Measurements from ENCODE around the gene FBXW9. TPM values are rescaled to one million over a fixed set of nuclear protein-coding genes. Genes with fewer than 3 reads are reported as not detected.
"Not testable (repeated sequence)": the region's sequence is repeated elsewhere in the genome, so short reads cannot be mapped to it uniquely, and the experiment has no call there.

The FBXW9 gene
- polyA plus RNA-seq, 1 donor from 2014 or later = 16.2 TPM

- H3K9me3 ChIP-seq (ENCODE audit: low read length) = no peaks in the 10 kb centered on the region
These were observed 30.5 kb upstream of the FBXW9 start for GRCh38 chr19:12726988-12727316.

GRCh38 chr19:12725612-12726011 is 29.2 kb upstream of the FBXW9 start:
- not testable (repeated sequence) for H3K4me3 ChIP-seq (ENCODE audit: low read length); H3K9me3 ChIP-seq (ENCODE audit: low read length); H3K27me3 ChIP-seq (ENCODE audit: insufficient read depth, low read depth, low read length); H3K27ac ChIP-seq (ENCODE audit: low read length); H3K4me2 ChIP-seq (ENCODE audit: low read length); H3K9me2 ChIP-seq (ENCODE audit: insufficient read depth, low read length); H3K9ac ChIP-seq (ENCODE audit: low read length); H2AFZ ChIP-seq (ENCODE audit: low read depth, low read length); H3F3A ChIP-seq (ENCODE audit: insufficient read depth, low read length, poor library complexity, severe bottlenecking); H4K20me1 ChIP-seq (ENCODE audit: insufficient read depth); H3K36me3 ChIP-seq (ENCODE audit: insufficient read depth, low read length)
- H3K79me2 ChIP-seq (replicated peaks; ENCODE audit: insufficient read depth, low read length) = peaks cover 11% of the 10 kb centered on the region

More at GRCh38 chr19:12726988-12727316, 30.5 kb upstream of the FBXW9 start:
- Histone ChIP-seq H3K4me3 (ENCODE audit: low read length) (no peak overlapping the region), H3F3A (ENCODE audit: insufficient read depth, low read length, poor library complexity, severe bottlenecking) (peaks cover 5% of the 10 kb centered on the region), H3K27me3 (ENCODE audit: insufficient read depth, low read depth, low read length) (no peaks in the 10 kb centered on the region), H3K27ac (ENCODE audit: low read length) (no peak overlapping the region), H3K9me2 (ENCODE audit: insufficient read depth, low read length) (no peaks in the 10 kb centered on the region), H2AFZ (ENCODE audit: low read depth, low read length) (no peak overlapping the region), H3K9ac (ENCODE audit: low read length) (no peak overlapping the region), H3K79me2 (replicated peaks; ENCODE audit: insufficient read depth, low read length) (peaks cover 9% of the 10 kb centered on the region), H4K20me1 (ENCODE audit: insufficient read depth) (no peaks in the 10 kb centered on the region), H3K36me3 (ENCODE audit: insufficient read depth, low read length) (no peaks in the 10 kb centered on the region), H3K4me2 (ENCODE audit: low read length) (no peak overlapping the region)
- TF ChIP-seq TAF1 (IDR thresholded peaks at IDR 0.05; ENCODE audit: low read depth) = no peak
- no peak for TF ChIP-seq REST (IDR thresholded peaks at IDR 0.05; ENCODE audit: borderline replicate concordance)
- no peak for TF ChIP-seq MXI1 (conservative IDR thresholded peaks at IDR 0.05; ENCODE audit: poor library complexity, severe bottlenecking)
- TF ChIP-seq EP300 (conservative IDR thresholded peaks at IDR 0.05; ENCODE audit: poor library complexity, severe bottlenecking) = no peak
- TF ChIP-seq POLR2AphosphoS5 (IDR thresholded peaks at IDR 0.05) = no peak
- TF ChIP-seq RAD21 (conservative IDR thresholded peaks at IDR 0.05) = no peak
- no peak for TF ChIP-seq EZH2 (IDR thresholded peaks at IDR 0.05; ENCODE audit: borderline replicate concordance, insufficient read depth, low read length, poor library complexity, severe bottlenecking)
- TF ChIP-seq CTCF (IDR thresholded peaks at IDR 0.05; ENCODE audit: poor library complexity, severe bottlenecking) = no peak
- no peak for TF ChIP-seq SMC3 (conservative IDR thresholded peaks at IDR 0.05; ENCODE audit: poor library complexity)

All from neural cell (in vitro differentiated cells).